ENCODE results near the gene DPP3. TPM values are rescaled to one million over a fixed set of nuclear protein-coding genes. Genes with fewer than 3 reads are reported as not detected.

Gene DPP3
- total RNA-seq, 2 donors from 2014 or later: 15.8 to 52.4 TPM

GRCh38 chr11:66494935-66495334, 14.7 kb downstream of the DPP3 start:
- H3K4me3 ChIP-seq: no peak overlapping the region
- peaks cover 5 to 20% of the 10 kb centered on the region in 2 donors for H3K36me3 ChIP-seq (replicated peaks in 1 of 2; ENCODE audit: insufficient read depth in 1 of 2, low read depth in 2 of 2)
- no peaks in the 10 kb centered on the region for H3K4me1 ChIP-seq
- H3K9me3 ChIP-seq: no peaks in the 10 kb centered on the region
- TF ChIP-seq POLR2A (IDR thresholded peaks at IDR 0.05): no peak
- no peak for TF ChIP-seq CTCF (IDR thresholded peaks at IDR 0.05)
- H3K27ac ChIP-seq: no peak overlapping the region
- no peaks in the 10 kb centered on the region for H3K27me3 ChIP-seq
- 82 to 89% methylated on average over 9 to 14 of the region's 14 CpGs for WGBS, 2 donors
- ATAC-seq (no peak), DNase-seq (no peak)
- intact Hi-C loops (cut with DNase I): no loop called here

- Histone ChIP-seq H3K4me1 (no peaks in the 10 kb centered on the region), H3K27ac (no peak overlapping the region), H3K36me3 (replicated peaks in 1 of 2; ENCODE audit: insufficient read depth in 1 of 2, low read depth in 2 of 2) (peaks cover 5 to 20% of the 10 kb centered on the region in 2 donors), H3K27me3 (no peaks in the 10 kb centered on the region), H3K9me3 (no peaks in the 10 kb centered on the region), H3K4me3 (no peak overlapping the region)
- no peak for TF ChIP-seq POLR2A (IDR thresholded peaks at IDR 0.05)
- no peak for TF ChIP-seq CTCF (IDR thresholded peaks at IDR 0.05)
- ATAC-seq (no peak), DNase-seq (no peak)
- WGBS, 2 donors: 90 to 91% methylated on average over 6 to 17 of the region's 17 CpGs
- intact Hi-C loops (cut with DNase I): no loop called here
Observed at GRCh38 chr11:66495401-66495854, 15.2 kb downstream of the DPP3 start.

- ATAC-seq (no peak), DNase-seq (no peak)
- Histone ChIP-seq H3K4me3 (no peak overlapping the region), H3K27ac (no peak overlapping the region), H3K9me3 (no peaks in the 10 kb centered on the region), H3K4me1 (no peaks in the 10 kb centered on the region), H3K36me3 (replicated peaks in 1 of 2; ENCODE audit: insufficient read depth in 1 of 2, low read depth in 2 of 2) (peaks cover 5 to 20% of the 10 kb centered on the region in 2 donors), H3K27me3 (no peaks in the 10 kb centered on the region)
- TF ChIP-seq CTCF (IDR thresholded peaks at IDR 0.05): no peak
- 96 to 100% methylated on average over 3 to 16 of the region's 16 CpGs for WGBS, 2 donors
- intact Hi-C loops (cut with DNase I): no loop called here
Observed at GRCh38 chr11:66497206-66497605, 17.0 kb downstream of the DPP3 start.

GRCh38 chr11:66498506-66498905, 18.3 kb downstream of the DPP3 start:
- Histone ChIP-seq H3K36me3 (replicated peaks in 1 of 2; ENCODE audit: insufficient read depth in 1 of 2, low read depth in 2 of 2) (peaks cover 5 to 13% of the 10 kb centered on the region in 2 donors), H3K4me1 (no peaks in the 10 kb centered on the region), H3K9me3 (no peaks in the 10 kb centered on the region), H3K4me3 (no peak overlapping the region), H3K27me3 (no peaks in the 10 kb centered on the region), H3K27ac (no peak overlapping the region)
- intact Hi-C loops (cut with DNase I): no loop called here
- DNase-seq (no peak), ATAC-seq (no peak)
- TF ChIP-seq POLR2A (IDR thresholded peaks at IDR 0.05) (no peak), CTCF (IDR thresholded peaks at IDR 0.05) (no peak)
- WGBS, 2 donors: 87 to 89% methylated on average over 5 of the region's 5 CpGs

- DNase-seq: no peak
- H3K9me3 ChIP-seq: no peaks in the 10 kb centered on the region
- WGBS, 2 donors: 81 to 86% methylated on average over 1 of the region's 1 CpG
- H3K36me3 ChIP-seq (replicated peaks in 1 of 2; ENCODE audit: insufficient read depth in 1 of 2, low read depth in 2 of 2): no peaks in the 10 kb centered on the region
- no peak for TF ChIP-seq POLR2A (IDR thresholded peaks at IDR 0.05)
- TF ChIP-seq CTCF (IDR thresholded peaks at IDR 0.05): no peak
- intact Hi-C loops (cut with DNase I): no loop called here
- no peak overlapping the region for H3K4me3 ChIP-seq
- H3K27ac ChIP-seq: no peak overlapping the region
- no peaks in the 10 kb centered on the region for H3K27me3 ChIP-seq
- peaks cover 4% of the 10 kb centered on the region for H3K4me1 ChIP-seq
- ATAC-seq: no peak
Observed at GRCh38 chr11:66505276-66505816, 25.1 kb downstream of the DPP3 start.
